ENCODE data around the gene F2RL2.
A peak's percentile ranks its signal among the peaks of the same experiment; 100 is the strongest.
"Not testable (repeated sequence)": the region's sequence is repeated elsewhere in the genome, so short reads cannot be mapped to it uniquely, and the experiment has no call there.

F2RL2 gene

DNA sequence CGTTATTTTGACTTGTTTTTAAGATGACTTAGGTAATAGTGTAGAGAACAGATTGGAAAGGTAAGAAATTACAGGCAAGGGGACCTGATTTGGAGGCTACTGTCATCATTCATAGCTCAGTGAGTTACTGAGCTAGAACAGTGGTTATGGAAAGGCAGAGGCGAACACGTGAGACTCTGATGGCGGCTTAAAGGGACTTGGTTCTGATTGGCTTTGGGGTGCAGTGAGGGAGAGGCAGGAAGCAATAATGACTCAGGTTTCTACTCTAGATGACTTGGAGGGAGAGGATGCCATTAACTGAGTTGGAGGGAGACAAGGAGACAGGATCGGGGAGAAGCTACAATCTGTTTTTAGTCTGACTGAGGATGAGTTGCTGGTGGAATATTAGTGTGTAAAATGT is 3.0 kb downstream of the F2RL2 start:
- DNase-seq: no peak

DNA sequence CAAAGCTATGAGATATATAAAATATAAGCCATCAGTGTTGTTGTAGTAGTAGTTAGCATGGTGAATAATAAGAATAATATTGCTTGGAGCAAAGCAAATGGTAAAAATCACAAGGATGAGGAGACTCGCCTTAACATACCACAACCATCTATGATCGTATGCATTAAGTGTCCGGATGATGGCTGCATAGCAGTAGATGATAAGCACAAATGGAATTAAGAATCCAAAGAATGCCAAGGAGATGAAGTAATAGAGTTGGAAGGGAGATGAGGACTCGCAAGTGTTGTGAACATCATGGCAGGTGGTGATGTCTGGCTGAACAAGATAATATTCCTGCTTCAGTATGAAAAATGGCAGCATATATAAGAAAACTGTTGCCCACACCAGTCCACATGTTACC is 5.5 kb downstream of the F2RL2 start:
- no peak for DNase-seq

DNA sequence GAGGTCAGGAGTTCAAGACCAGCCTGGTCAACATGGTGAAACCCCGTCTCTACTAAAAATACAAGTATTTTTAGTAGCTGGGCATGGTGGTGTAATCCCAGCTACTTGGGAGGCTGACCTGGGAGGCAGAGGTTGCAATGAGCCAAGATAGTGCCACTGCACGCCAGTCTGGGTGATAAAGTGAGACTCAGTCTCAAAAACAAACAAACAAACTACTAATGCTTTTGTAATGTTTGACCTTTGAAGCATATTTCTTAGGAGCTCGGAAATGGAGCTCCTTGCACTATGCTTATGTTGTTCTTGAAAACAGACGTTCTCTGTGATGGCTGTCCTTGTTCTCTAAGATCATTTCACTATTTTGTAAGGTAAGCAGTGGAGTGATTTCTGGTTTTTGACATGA is 6.0 kb downstream of the F2RL2 start:
- DNase-seq: no peak

DNA sequence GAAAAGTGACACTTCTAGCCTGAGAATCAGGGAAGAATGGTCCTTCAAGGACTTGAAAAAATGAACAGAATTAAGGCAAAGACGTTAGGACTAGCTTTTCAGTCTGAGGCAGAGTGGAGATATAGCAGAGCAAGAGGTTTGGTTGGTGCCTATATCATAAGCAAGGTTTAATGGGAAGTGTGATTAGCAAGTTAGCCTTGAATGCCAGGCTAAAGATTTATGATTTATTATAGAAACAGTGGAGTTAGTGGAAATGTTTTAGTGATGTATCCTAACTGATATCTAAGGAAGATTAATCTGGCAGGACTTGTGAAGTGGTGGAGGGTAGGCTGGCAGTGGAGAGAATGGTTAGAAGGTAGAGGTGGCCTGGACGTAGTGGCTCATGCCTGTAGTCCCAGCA is 7.0 kb downstream of the F2RL2 start:
- no peak for DNase-seq

DNA sequence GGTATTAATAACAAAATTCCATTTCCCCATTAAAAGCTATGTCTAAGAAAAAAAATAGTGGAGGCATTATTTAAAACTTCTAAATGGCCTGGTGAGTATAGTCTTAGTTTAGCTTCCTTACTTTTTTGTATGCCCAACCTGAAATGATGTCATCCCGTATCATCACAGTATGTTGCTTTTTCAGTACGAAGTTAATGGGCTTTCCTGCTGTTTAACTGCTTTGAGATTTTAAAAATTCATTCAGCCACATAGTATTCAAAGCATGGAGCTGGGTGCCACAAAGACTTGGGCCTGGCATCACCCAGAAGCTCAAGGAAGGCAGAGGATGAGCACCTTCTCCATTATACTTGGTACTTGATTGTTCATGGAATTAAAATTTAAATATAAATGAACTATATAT is 7.4 kb downstream of the F2RL2 start:
- no peak for DNase-seq

DNA sequence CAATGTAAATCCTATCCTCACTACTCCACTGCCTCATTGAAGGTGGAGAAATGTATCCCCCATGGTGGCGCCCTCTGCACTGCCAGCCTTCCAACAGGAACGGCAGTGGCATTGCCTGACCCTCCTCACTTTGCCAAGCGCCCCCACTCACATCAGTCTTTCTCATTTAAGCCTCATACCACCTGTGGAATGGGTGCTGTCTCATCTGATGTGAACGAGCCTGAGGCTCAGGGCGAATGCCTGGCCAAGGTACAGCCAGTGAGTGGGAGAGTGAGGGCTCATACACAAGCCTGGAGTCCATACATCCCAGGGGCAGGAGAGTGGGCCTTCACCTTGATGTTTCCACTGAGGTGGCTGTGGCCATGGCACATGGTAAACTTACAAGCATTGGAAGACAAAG is 10.3 kb downstream of the F2RL2 start:
- DNase-seq: no peak

DNA sequence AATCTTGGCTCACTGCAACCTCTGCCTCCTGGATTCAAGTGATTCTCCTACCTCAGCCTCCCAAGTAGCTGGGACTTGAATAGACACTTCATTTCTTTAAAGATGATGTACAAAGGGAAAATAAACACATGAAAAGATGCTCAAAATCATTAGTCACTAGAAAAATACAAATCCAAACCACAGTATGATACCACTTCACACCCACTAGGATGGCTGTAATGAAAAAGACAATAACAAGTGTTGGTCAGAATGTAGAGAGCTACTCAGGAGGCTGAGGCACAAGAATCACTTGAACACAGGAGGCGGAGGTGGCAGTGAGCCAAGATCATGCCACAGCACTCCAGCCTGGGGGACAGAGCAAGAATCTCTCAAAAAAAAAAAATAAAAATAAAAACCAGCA is 13.0 kb downstream of the F2RL2 start:
- DNase-seq: no peak

DNA sequence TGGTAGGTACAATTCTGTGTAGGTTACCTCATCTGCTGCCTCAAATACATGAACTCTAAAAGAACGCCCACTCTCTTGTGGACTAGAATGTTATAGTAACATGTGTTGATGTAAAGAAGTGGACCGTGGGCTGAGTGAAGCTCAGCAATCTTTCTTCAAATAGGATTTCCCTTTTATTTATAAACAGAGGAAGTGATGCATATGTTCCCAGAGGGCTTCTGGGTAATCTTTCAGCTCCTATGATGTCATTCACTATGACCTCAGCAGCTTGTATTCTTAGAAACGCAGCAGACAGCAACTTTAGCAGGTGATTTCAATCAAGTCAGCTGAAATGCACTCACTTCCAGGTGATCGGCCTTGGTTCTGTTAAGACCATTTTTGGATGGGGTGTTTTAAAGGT is 14.4 kb downstream of the F2RL2 start:
- no peak for DNase-seq

DNA sequence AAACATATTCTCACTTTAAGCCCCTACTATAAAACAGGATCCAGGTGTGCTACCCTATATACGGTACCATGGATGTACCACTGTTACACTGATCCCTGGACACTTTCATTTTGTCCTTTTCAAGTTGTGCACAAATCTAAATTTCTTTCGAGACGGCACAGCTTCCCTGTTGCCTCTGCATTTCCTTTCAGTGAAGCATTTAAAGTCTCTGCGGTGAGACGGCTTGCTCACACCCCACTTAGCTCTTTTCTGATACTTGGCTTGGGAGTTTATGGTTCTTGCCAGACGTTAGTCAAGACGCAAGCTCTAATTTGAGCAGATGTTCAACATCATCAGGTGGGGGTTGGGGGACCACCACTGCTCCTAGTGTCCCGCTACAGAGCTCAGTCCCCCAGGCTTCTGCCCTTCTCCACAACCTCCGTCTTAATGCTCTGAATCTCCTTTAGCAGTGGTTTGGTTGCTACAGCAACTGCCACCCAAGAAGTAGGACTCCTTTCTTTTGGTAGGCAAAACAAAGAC is 15.8 kb downstream of the F2RL2 start:
- DNase-seq: peak; percentile 30

DNA sequence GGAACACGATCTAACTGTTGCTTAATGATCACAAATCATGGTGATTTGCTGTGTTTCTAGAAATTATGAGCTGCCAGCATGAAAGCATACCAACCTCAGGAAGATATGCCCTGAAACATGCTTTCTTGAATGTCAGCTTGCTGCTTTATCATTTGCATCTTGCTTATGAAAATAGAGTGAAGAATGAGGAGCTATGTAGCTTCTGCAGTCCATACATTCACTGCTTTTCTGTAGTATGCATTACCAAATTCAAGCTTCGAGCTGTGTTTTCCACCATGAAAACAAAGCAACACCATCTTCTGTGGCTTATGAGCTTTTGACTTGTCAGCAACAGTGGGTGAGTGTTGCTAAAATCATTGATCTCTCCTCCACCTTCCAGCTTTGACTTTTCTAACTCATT is 16.5 kb downstream of the F2RL2 start:
- DNase-seq: no peak

DNA sequence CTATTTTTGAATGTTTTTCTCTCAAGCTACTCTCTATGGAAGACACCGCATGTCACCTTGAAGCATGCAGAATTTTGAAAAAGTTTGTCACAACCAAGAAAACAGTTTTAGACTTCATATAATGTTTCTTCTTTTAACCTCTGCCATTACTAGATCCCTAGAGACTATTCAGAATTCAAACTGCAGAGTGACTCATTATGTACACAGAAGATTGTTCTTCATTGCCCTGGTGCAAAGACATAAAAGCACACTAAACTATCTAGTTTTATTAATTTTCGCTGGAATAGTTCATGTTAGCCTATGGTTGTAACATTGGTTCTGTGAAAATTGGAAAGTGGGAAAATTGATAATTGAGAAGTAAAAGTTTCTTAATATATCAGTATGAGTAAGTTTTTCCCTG is 18.4 kb downstream of the F2RL2 start:
- DNase-seq: no peak

DNA sequence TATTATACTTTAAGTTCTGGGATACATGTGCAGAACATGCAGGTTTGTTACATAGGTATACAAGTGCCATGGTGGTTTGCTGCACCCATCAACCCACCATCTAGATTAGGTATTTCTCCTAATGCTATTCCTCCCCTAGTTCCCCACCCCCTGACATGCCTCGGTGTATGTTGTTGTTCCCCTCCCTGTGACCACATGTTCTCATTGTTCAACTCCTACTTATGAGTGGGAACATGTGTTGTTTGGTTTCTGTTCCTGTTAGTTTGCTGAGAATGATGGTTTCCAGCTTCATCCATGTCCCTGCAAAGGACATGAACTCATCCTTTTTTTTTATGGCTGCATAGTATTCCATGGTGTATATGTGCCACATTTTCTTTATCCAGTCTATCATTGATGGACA is 19.2 kb downstream of the F2RL2 start:
- not testable (repeated sequence) for DNase-seq

DNA sequence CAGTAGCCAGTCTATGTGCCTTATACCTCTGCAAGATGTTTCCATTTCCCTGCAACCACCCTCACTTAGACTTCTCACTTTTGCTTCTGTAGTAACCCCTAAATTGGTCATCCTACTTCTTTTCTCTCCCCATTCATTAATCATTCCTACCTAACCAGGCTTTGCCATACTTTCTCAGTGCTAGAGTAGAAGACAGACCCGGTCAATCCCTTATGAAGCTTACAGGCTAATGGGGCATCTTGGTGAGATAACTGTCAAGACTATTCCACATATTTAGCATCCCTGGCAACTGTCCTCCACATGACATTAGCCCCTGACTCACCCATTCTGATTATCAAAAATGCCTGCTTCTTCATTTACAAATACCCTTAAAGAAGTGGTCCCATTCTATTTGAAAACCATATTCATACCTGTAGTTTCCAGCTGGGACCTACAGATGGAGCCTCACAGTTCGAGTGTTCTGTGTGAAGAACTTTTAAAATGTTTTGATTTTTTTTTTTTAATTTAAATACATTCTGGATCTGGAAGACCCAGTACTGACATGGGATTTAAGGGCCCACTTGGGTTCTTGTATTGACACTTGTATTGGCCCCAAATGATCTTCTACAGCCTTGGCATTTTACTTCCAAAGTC is 21.0 kb downstream of the F2RL2 start:
- DNase-seq: no peak

DNA sequence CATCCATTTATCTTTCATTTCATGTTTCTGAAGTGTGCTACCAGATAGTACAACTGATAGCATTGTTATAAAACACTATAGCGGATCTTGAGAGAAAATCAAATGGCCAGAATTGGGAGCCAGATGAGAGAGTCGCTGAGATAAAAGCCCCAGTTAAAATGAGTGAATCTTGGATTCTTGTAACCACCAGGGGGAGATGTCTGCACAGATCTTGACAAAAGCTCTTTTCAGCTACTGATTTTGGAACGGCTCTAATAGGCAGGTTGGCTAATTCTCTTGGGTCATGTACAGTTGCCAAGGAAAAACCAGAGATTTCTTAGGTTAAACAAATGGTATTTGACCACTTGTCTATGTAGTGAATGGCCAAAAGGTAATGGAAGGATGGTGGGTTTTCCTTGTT is 21.7 kb downstream of the F2RL2 start:
- peak; percentile 27 for DNase-seq

DNA sequence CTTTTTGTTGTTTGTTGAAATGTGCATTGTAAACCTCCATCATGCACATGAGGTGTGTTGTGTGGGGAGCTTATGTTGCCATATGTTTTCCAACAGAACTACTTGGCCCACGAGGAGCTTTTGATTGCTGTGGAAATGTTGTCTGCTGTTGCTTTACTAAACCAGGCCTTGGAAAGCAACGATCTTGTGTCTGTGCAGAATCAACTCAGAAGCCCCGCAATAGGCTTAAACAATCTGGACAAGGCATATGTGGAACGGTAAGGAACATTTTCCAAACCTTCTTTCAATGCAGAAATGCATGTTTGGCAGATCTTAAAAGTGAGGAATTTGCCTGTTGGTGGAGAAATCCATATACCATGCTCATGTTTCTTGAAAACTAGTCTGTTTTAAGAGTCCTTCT is 22.5 kb downstream of the F2RL2 start:
- no peak for DNase-seq

DNA sequence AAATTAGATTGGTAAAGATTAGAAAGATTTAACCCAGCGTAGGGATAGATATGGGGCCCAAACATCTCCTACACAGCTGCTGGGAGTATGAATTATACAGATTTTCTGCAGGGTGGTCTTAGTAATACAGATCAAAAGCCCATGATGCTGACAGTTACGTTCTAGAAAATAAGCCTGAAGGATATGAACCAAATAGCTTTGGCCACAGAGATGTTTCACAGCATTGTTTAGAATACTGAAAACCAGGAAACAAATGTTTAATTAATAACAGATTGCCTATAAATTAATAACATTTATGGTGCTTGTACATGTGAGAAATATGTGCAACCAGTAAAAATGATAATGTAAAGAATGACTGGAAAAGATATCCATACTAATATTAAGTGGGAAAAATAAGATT is 24.7 kb downstream of the F2RL2 start:
- DNase-seq: no peak

DNA sequence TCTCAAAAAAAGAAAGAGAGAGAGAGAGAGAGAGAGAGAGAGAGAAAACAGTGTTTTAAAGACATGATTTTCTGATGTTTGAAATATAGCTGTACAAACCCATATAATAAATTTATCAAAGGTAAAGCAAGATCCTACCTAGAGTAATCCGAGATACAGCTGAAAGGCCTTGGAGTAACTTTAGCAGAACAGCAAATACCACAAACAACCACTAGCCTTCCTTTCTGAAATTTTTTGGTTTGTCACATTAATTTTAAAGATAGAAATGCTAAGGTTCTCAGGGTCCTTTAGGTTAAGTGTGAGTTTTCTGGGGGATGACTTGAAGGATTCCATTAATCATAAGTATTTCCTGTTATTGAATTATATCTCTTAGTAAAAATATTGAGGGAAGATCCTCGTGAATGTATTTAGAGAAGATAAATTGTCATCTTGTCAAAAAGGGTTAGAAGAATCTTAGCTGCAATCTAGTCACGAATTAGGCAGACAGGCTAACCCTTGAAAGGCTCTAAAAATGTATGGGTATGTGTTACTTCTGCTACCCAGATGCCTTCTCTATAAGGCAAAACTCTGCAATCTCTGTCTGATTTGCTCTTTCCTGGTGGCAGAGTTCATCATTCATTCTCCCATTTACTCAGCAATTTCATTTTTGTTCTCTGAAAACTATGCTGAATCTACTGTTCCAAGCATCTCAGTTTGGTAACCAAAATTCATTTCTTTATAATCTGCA is 27.3 kb downstream of the F2RL2 start:
- DNase-seq: no peak

DNA sequence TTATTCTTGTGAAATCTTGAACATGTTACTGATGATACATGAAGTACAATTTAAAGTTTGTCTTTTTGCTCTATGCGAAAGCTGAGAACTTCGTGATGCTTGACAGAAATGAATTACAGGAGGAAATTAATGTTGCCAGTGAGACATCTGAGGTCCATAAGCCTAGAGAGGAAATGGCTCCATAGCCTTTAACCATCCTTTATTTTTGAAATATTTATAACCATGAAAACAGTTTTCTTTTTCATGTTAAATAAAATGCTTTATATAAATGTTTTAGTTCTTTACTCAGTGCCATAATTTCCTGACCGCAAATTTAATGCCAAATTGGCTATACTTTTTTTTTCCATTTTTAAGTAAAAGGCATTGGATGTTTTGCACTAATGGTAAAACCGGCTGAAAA is 29.1 kb downstream of the F2RL2 start:
- no peak for DNase-seq

DNA sequence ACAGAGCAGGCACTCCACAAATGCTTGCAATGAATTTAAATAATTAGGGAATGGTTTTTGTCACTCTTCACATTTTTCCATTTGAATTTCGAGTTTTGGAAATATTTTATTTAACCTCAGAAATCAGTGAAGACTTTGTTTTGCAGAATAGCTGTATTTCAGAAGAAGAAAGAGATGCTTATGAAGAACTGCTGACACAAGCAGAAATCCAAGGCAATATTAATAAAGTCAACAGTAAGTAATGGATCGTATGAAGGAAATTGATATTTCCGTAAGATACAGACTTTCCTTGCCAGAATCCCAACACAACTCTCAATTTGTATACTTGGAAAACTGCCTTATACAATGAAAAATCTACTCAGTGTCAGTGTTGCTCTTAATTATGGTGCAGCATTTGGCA is 30.5 kb downstream of the F2RL2 start:
- DNase-seq: no peak

DNA sequence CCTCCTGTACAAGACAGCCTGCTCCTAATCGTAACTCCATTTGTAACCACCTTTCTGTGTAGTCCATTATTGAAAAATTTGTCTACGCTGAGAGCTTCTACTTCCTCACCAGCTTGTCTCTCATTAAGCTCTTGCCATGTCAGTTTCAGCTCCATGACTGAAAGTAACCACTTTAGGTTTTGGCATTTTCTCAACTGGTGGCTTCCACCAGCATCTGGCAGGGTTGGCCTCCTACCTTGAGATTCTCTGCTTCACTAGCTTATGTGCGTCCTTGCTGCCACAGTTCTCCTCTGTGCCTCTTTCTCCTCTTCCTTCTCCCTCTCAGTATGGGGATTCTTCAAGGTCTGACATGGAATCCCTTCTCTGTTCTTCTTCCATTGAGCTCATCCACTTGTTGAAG is 31.8 kb downstream of the F2RL2 start:
- no peak for DNase-seq

DNA sequence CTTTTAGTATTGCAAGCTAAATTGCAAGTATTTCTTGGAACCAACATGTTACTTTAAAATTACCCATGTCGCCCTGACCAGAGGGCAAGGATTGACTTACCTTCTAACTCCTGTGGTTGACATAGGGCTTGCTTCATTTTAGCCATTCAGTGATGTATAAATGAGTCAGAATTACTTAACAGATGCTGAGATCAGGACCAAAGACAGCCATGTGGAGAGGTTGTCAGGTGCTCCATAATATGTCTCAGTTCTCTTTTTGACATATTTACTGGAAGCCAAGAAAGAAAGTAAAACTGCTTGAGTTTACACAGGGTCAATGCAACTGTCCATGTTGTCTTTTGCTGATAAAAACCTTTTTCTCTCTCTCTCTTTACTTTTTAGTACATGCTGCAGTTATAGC is 33.2 kb downstream of the F2RL2 start:
- no peak for DNase-seq

DNA sequence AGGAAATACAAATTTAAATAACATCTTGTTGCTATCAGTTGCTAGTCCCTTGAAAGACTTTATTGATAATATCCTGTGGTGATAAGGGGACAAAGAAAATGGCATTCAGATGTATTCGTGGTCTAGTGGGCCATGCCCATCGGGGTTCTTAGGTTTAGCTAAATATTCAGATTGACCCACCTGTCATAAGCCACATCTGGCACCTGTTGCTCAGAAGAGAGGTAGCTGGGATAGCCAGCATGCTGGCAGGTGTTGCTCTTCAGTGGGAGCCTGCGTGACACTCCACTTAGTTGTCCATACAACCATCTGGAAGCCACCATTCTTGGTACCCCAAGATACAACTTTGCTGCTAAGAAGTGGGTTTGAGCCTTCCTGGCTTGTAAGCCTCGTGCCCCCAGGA is 36.7 kb downstream of the F2RL2 start:
- DNase-seq: no peak

DNA sequence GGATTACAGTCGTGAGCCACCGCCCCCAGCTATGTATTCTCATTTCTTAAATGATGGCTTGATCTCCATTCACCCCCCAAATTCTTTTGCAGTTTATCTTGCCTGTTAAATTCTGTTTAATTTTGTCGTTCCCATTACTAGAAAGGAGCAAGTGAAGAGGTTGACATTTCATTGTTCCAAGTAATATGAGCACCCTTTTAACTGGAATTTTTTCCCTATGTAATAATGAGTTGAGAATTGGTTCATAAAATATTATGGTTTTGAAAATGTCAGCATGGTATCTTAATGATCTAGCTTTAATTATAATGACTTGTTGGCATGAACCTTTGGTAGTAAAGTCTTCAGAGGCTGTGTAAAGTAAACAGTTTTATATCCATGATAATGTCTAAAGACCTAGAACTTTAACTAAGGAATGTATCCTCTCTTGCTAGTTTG is 37.4 kb downstream of the F2RL2 start:
- no peak for DNase-seq

All from right kidney (tissue), 1 donor.